Small intestine (tissue), 7 donors: ENCODE results near the gene ZNF837. TPM values are rescaled to one million over a fixed set of nuclear protein-coding genes. Genes with fewer than 3 reads are reported as not detected.
"Not testable (repeated sequence)": the region's sequence is repeated elsewhere in the genome, so short reads cannot be mapped to it uniquely, and the experiment has no call there.

Experiments
- DNase-seq, 2 donors: peaks; one replicate each; pipeline versions ENCODE4 v3.0.0 to v3.0.0-alpha.2; 2013
- FAIRE-seq: peaks from 2 replicates; lab custom pipeline; 2012; peaks lifted over from hg19 to GRCh38; lab: Jason Lieb, UNC
- H3K27ac ChIP-seq, 3 donors: one replicate each; pipeline ENCODE4 v1.5.1; 2013; ENCODE audit warnings: low read length in 2 of 3, mild to moderate bottlenecking in 2 of 3, control low read depth in 1 of 3, inconsistent platforms in 1 of 3, low read depth in 1 of 3, moderate library complexity in 1 of 3
- H3K27me3 ChIP-seq, 3 donors: one replicate each; pipeline ENCODE4 v1.6.1; 2013; ENCODE audit warnings: low read length in 3 of 3, inconsistent platforms in 1 of 3; ENCODE audit not compliant: control insufficient read depth in 3 of 3, insufficient read depth in 3 of 3
- H3K36me3 ChIP-seq, 3 donors: one replicate each; pipeline ENCODE4 v1.6.1; 2013; ENCODE audit warnings: low read length in 3 of 3, inconsistent platforms in 1 of 3, low read depth in 1 of 3, mild to moderate bottlenecking in 1 of 3, moderate library complexity in 1 of 3; ENCODE audit not compliant: control insufficient read depth in 3 of 3, insufficient read depth in 2 of 3
- H3K4me1 ChIP-seq, 3 donors: one replicate each; pipeline ENCODE4 v1.6.1; 2013; ENCODE audit warnings: low read length in 2 of 3, inconsistent platforms in 1 of 3, low read depth in 1 of 3, mild to moderate bottlenecking in 1 of 3, moderate library complexity in 1 of 3; ENCODE audit not compliant: control insufficient read depth in 3 of 3, insufficient read depth in 2 of 3
- H3K4me3 ChIP-seq, 3 donors: one replicate each; pipeline ENCODE4 v1.5.1; 2013; ENCODE audit warnings: low read length in 3 of 3, control low read depth in 1 of 3, inconsistent platforms in 1 of 3, low read depth in 1 of 3, mild to moderate bottlenecking in 1 of 3, moderate library complexity in 1 of 3
- H3K9me3 ChIP-seq, 2 donors: one replicate each; pipeline ENCODE4 v1.6.1; 2013; ENCODE audit warnings: low read depth in 1 of 2, low read length in 1 of 2; ENCODE audit not compliant: control insufficient read depth in 2 of 2, insufficient read depth in 1 of 2
- WGBS, 3 donors: extraction: QIAGEN DNeasy Blood & Tissue Kit; methylation state at CpG; one replicate each; pipeline ENCODE4 v1.1.7; 2013; 5-methylcytosine and 5-hydroxymethylcytosine counted together
- polyA plus RNA-seq, 4 donors: library from polyadenylated mRNA; stranded (reverse) in 3 of 4; unstranded in 1 of 4; fragments of 200-250 nt in 3 of 4; fragments of 120-200 nt in 1 of 4; gene quantifications; one replicate each; pipeline versions ENCODE4 v1.2.1 to v1.2.3, GENCODE V29; 2013
- donor health status: healthy with polysubstance abuse.
- donor health status: control.
- donor health status: control.
- donor health status: Bipolar disorder and iron deficiency.
- donor health status: healthy.

Gene ZNF837
- polyA plus RNA-seq, 4 donors, result 2.9 to 5.3 (median 3.8) TPM

- peaks cover 0 to 11% (median 0%) of the 10 kb centered on the region in 3 donors for H3K36me3 ChIP-seq
- H3K4me3 ChIP-seq, result no peak overlapping the region
- no peak for FAIRE-seq
- H3K4me1 ChIP-seq, result peaks cover under 1 to 39% (median 8%) of the 10 kb centered on the region in 3 donors
- H3K27ac ChIP-seq, result no peak overlapping the region
- H3K27me3 ChIP-seq, result no peaks in the 10 kb centered on the region
- WGBS, 3 donors, result 92 to 96% (median 93%) methylated on average over 6 of the region's 6 CpGs
- DNase-seq, result no peak
- H3K9me3 ChIP-seq, result no peaks in the 10 kb centered on the region
These were observed 2.3 kb upstream of the ZNF837 start for GRCh38 chr19:58382997-58383603.

- Histone ChIP-seq H3K27me3 (no peaks in the 10 kb centered on the region), H3K4me1 (peaks cover 0 to 34% (median 4%) of the 10 kb centered on the region in 3 donors), H3K36me3 (peaks cover 0 to 15% (median 0%) of the 10 kb centered on the region in 3 donors), H3K9me3 (no peaks in the 10 kb centered on the region), H3K27ac (peak overlapping the region; percentile 36 to 88 (median 65)), H3K4me3 (peak overlapping the region; percentile 31 to 64 (median 58))
- DNase-seq (no peak), FAIRE-seq (no peak)
- WGBS, 3 donors, result 22 to 29% (median 23%) methylated on average over 26 of the region's 26 CpGs
These were observed 806 bp upstream of the ZNF837 start for GRCh38 chr19:58381460-58382212.

GRCh38 chr19:58380037-58380661 is 681 bp downstream of the ZNF837 start:
- H3K4me1 ChIP-seq, result peaks cover 0 to 24% (median 4%) of the 10 kb centered on the region in 3 donors
- H3K4me3 ChIP-seq, result peak overlapping the region; percentile 48 to 64 (median 58)
- DNase-seq (no peak), FAIRE-seq (no peak)
- WGBS, 3 donors, result 1 to 5% (median 2%) methylated on average over 21 to 24 of the region's 24 CpGs
- peak overlapping the region; percentile 57 to 88 (median 88) for H3K27ac ChIP-seq
- H3K27me3 ChIP-seq, result no peaks in the 10 kb centered on the region
- no peaks in the 10 kb centered on the region for H3K9me3 ChIP-seq
- H3K36me3 ChIP-seq, result peaks cover 0 to 15% (median 0%) of the 10 kb centered on the region in 3 donors

GRCh38 chr19:58379246-58379645 is 1.6 kb downstream of the ZNF837 start:
- FAIRE-seq (no peak), DNase-seq (no peak)
- H3K9me3 ChIP-seq, result no peaks in the 10 kb centered on the region
- no peak overlapping the region for H3K27ac ChIP-seq
- peaks cover 0 to 15% (median 0%) of the 10 kb centered on the region in 3 donors for H3K36me3 ChIP-seq
- 85 to 93% (median 87%) methylated on average over 5 to 6 of the region's 6 CpGs for WGBS, 3 donors
- H3K4me3 ChIP-seq, result no peak overlapping the region
- no peaks in the 10 kb centered on the region for H3K27me3 ChIP-seq
- H3K4me1 ChIP-seq, result peaks cover 0 to 18% (median 4%) of the 10 kb centered on the region in 3 donors

- DNase-seq, H3K27me3 ChIP-seq, H3K4me3 ChIP-seq, H3K27ac ChIP-seq, H3K9me3 ChIP-seq, FAIRE-seq: not testable (repeated sequence)
- Histone ChIP-seq H3K4me1 (peaks cover 0 to 16% (median 4%) of the 10 kb centered on the region in 3 donors), H3K36me3 (peaks cover 0 to 19% (median 0%) of the 10 kb centered on the region in 3 donors)
- WGBS, 3 donors, result 80 to 82% (median 80%) methylated on average over 7 of the region's 7 CpGs
These were observed 4.1 kb downstream of the ZNF837 start for GRCh38 chr19:58376724-58377123.

GRCh38 chr19:58374200-58374599 is 6.6 kb downstream of the ZNF837 start:
- H3K4me1 ChIP-seq, result peaks cover 0 to 2% (median under 1%) of the 10 kb centered on the region in 3 donors
- H3K4me3 ChIP-seq, result no peak overlapping the region
- no peaks in the 10 kb centered on the region for H3K27me3 ChIP-seq
- H3K36me3 ChIP-seq, result peaks cover 0 to 25% (median 0%) of the 10 kb centered on the region in 3 donors
- DNase-seq (no peak), FAIRE-seq (no peak)
- WGBS, 3 donors, result 89 to 94% (median 90%) methylated on average over 4 of the region's 4 CpGs
- no peak overlapping the region for H3K27ac ChIP-seq
- H3K9me3 ChIP-seq, result no peaks in the 10 kb centered on the region

GRCh38 chr19:58372311-58373133 is 8.3 kb downstream of the ZNF837 start:
- H3K36me3 ChIP-seq, result peaks cover 0 to 19% (median 0%) of the 10 kb centered on the region in 3 donors
- H3K27me3 ChIP-seq, result peaks cover 0 to 2% (median 0%) of the 10 kb centered on the region in 3 donors
- WGBS, 3 donors, result 78 to 79% (median 79%) methylated on average over 15 of the region's 15 CpGs
- no peak for FAIRE-seq
- no peak overlapping the region for H3K27ac ChIP-seq
- peaks cover 0 to 4% of the 10 kb centered on the region in 2 donors for H3K9me3 ChIP-seq
- H3K4me3 ChIP-seq, result no peak overlapping the region
- no peaks in the 10 kb centered on the region for H3K4me1 ChIP-seq
- no peak for DNase-seq
